OCI-LY3 (cell line): Measurements from ENCODE around the gene BTBD2.

Source experiments
- H2AFZ ChIP-seq: fragments of 200-600, 300-600 bp; shearing (Covaris generic); 2 replicates; pipeline ENCODE4 v1.6.0; 2014; ENCODE audit warnings: antibody characterized with exemption, low read depth, low read length
- H3K27ac ChIP-seq: fragments of 200-600, 300-600 bp; sonication (generic); 2 replicates; pipeline ENCODE4 v1.5.1; 2014; ENCODE audit warnings: mild to moderate bottlenecking, low read length, moderate library complexity, mixed read lengths
- H3K27me3 ChIP-seq: fragments of 200-600, 300-600 bp; sonication (generic); 2 replicates; pipeline ENCODE4 v1.6.1; 2014; ENCODE audit warnings: low read depth, low read length, mixed read lengths
- H3K36me3 ChIP-seq: fragments of 200-600, 300-600 bp; sonication (generic); replicated peaks from 2 replicates; pipeline ENCODE3; 2014; ENCODE audit warnings: low read depth, low read length, mixed read lengths
- H3K4me1 ChIP-seq: fragments of 300-600, 200-600 bp; sonication (generic); 2 replicates; pipeline ENCODE4 v1.6.1; 2014; ENCODE audit warnings: low read length, mixed read lengths
- H3K4me2 ChIP-seq: fragments of 200-600, 300-600 bp; sonication (generic); 2 replicates; pipeline ENCODE4 v1.6.1; 2014; ENCODE audit warnings: low read length, mixed read lengths
- H3K4me3 ChIP-seq: fragments of 300-600, 200-600 bp; sonication (generic); 2 replicates; pipeline ENCODE4 v1.5.1; 2014; ENCODE audit warnings: antibody characterized with exemption, mild to moderate bottlenecking, low read length, moderate library complexity
- H3K79me2 ChIP-seq: fragments of 300-600, 200-600 bp; shearing (Covaris generic); 2 replicates; pipeline ENCODE4 v1.6.1; 2014; ENCODE audit warnings: mild to moderate bottlenecking, low read length, mixed read lengths
- H3K9ac ChIP-seq: fragments of 300-600, 200-600 bp; shearing (Covaris generic); 2 replicates; pipeline ENCODE4 v1.6.0; 2014; ENCODE audit warnings: mild to moderate bottlenecking, low read length, moderate library complexity
- H3K9me3 ChIP-seq: fragments of 200-600, 300-600 bp; shearing (Covaris generic); 2 replicates; pipeline ENCODE4 v1.6.1; 2014; ENCODE audit warnings: low read length, mixed read lengths; ENCODE audit not compliant: insufficient read depth
- H4K20me1 ChIP-seq: fragments of 200-600, 300-600 bp; sonication (generic); 2 replicates; pipeline ENCODE4 v1.6.1; 2016; ENCODE audit warnings: low read length, mixed read lengths; ENCODE audit not compliant: insufficient read depth
- CTCF ChIP-seq: fragments of 200-600, 300-600 bp; sonication (generic); IDR thresholded peaks from 2 replicates; pipeline ENCODE4 v1.5.1; 2014; ENCODE audit warnings: antibody characterized with exemption, low read length, low read depth
- EZH2phosphoT487 ChIP-seq: fragments of 200-600 bp; shearing (Covaris generic); IDR thresholded peaks from 2 replicates; pipeline ENCODE4 v1.6.1; 2018; ENCODE audit warnings: antibody characterized with exemption, mixed run types, low read depth

BTBD2 gene

GRCh38 chr19:2011169-2011568 is 4.3 kb downstream of the BTBD2 start:
- no peak for TF ChIP-seq CTCF
- no peak for TF ChIP-seq EZH2phosphoT487
- H3K27me3 ChIP-seq = no peaks in the 10 kb centered on the region
- H2AFZ ChIP-seq = no peak overlapping the region
- peaks cover 11% of the 10 kb centered on the region for H3K4me1 ChIP-seq
- no peak overlapping the region for H3K9ac ChIP-seq
- H3K4me2 ChIP-seq = no peak overlapping the region
- H3K27ac ChIP-seq = no peak overlapping the region
- peaks cover 43% of the 10 kb centered on the region for H3K79me2 ChIP-seq
- peaks cover 10% of the 10 kb centered on the region; the same call in 1 of the 2 replicates for H4K20me1 ChIP-seq
- no peaks in the 10 kb centered on the region for H3K9me3 ChIP-seq
- H3K4me3 ChIP-seq = no peak overlapping the region
- H3K36me3 ChIP-seq = peaks cover 28% of the 10 kb centered on the region

GRCh38 chr19:2010135-2010668 is 5.3 kb downstream of the BTBD2 start:
- H2AFZ ChIP-seq = no peak overlapping the region
- H3K27me3 ChIP-seq = no peaks in the 10 kb centered on the region
- H3K4me3 ChIP-seq = no peak overlapping the region
- H3K27ac ChIP-seq = no peak overlapping the region
- no peak overlapping the region for H3K9ac ChIP-seq
- no peak for TF ChIP-seq CTCF
- no peak for TF ChIP-seq EZH2phosphoT487
- peaks cover 40% of the 10 kb centered on the region for H3K79me2 ChIP-seq
- no peaks in the 10 kb centered on the region for H3K9me3 ChIP-seq
- H3K4me2 ChIP-seq = no peak overlapping the region
- H3K36me3 ChIP-seq = peaks cover 28% of the 10 kb centered on the region
- peaks cover 10% of the 10 kb centered on the region; the same call in 1 of the 2 replicates for H4K20me1 ChIP-seq
- peaks cover 9% of the 10 kb centered on the region; the same call in 1 of the 2 replicates for H3K4me1 ChIP-seq

- Histone ChIP-seq H3K9me3 (no peaks in the 10 kb centered on the region), H3K9ac (no peak overlapping the region), H3K27ac (no peak overlapping the region), H3K4me1 (peaks cover 5% of the 10 kb centered on the region; the same call in 1 of the 2 replicates), H3K4me2 (no peak overlapping the region), H3K79me2 (peaks cover 6% of the 10 kb centered on the region; the same call in 1 of the 2 replicates), H4K20me1 (peaks cover 14% of the 10 kb centered on the region; the same call in 1 of the 2 replicates), H3K36me3 (peaks cover 15% of the 10 kb centered on the region), H3K27me3 (no peaks in the 10 kb centered on the region), H2AFZ (no peak overlapping the region), H3K4me3 (no peak overlapping the region)
- no peak for TF ChIP-seq CTCF
- no peak for TF ChIP-seq EZH2phosphoT487
Observed at GRCh38 chr19:2003874-2004273, 11.6 kb downstream of the BTBD2 start.

- no peak overlapping the region for H3K27ac ChIP-seq
- peaks cover 18% of the 10 kb centered on the region for H3K36me3 ChIP-seq
- no peaks in the 10 kb centered on the region for H3K9me3 ChIP-seq
- H3K79me2 ChIP-seq = no peaks in the 10 kb centered on the region
- H3K9ac ChIP-seq = no peak overlapping the region
- H3K4me3 ChIP-seq = no peak overlapping the region
- peaks cover 25% of the 10 kb centered on the region for H4K20me1 ChIP-seq
- peaks cover 5% of the 10 kb centered on the region; the same call in 1 of the 2 replicates for H3K4me1 ChIP-seq
- no peak overlapping the region for H2AFZ ChIP-seq
- no peak for TF ChIP-seq EZH2phosphoT487
- TF ChIP-seq CTCF = no peak
- H3K27me3 ChIP-seq = no peaks in the 10 kb centered on the region
- no peak overlapping the region for H3K4me2 ChIP-seq
Observed at GRCh38 chr19:1999856-2000515, 15.5 kb downstream of the BTBD2 start.
